Measurements from ENCODE around the gene ECE2.

ECE2 gene

GRCh38 chr3:184237211-184237610, 38.6 kb upstream of the ECE2 start:
- no peak overlapping the region for H3K4me3 ChIP-seq (ENCODE audit: low read depth, low read length)
- ChIA-PET POLR2A (interaction anchor here (1.2 kb wide), 1 partner anchor 9 kb away, joined by 4 read pairs; no protein-coding TSS in a partner anchor), CTCF (interaction anchor here (1.5 to 8.7 kb wide), 3 partner anchors 9 to 13 kb away, joined by 4 to 66 read pairs (median 5); partner anchors contain the start of genes EEF1AKMT4 and VWA5B2)
- H3K4me1 ChIP-seq (ENCODE audit: control insufficient read depth, insufficient read depth, low read length), result no peaks in the 10 kb centered on the region
- H3K36me3 ChIP-seq (ENCODE audit: control insufficient read depth in 2 of 2, insufficient read depth in 1 of 2, low read length in 2 of 2), result peaks cover 0 to 6% of the 10 kb centered on the region in 2 experiments; a peak in 1 of 3 replicates
- H3K27ac ChIP-seq (ENCODE audit: extremely low read depth, low read depth, low read length), result no peak overlapping the region
- TF ChIP-seq ZNF571 (tag by site-specific recombination; IDR thresholded peaks at IDR 0.05) (no peak), ZNF549 (tag by site-specific recombination; IDR thresholded peaks at IDR 0.05) (no peak), IKZF3 (tag by site-specific recombination; IDR thresholded peaks at IDR 0.05) (no peak), ZBTB17 (tag by site-specific recombination; IDR thresholded peaks at IDR 0.05) (no peak), ZNF16 (tag by site-specific recombination; IDR thresholded peaks at IDR 0.05; ENCODE audit: low read depth) (no peak), ZNF10 (tag by site-specific recombination; IDR thresholded peaks at IDR 0.05) (no peak), ELK4 (IDR thresholded peaks at IDR 0.05; ENCODE audit: borderline replicate concordance, low read depth, low read length) (no peak), ZBTB6 (tag by site-specific recombination; IDR thresholded peaks at IDR 0.05) (no peak), KLF7 (tag by site-specific recombination; IDR thresholded peaks at IDR 0.05; ENCODE audit: borderline replicate concordance) (no peak), ZNF362 (tag by site-specific recombination; IDR thresholded peaks at IDR 0.05) (no peak), ZNF654 (tag by site-specific recombination; IDR thresholded peaks at IDR 0.05; ENCODE audit: low read depth) (no peak), ZNF596 (tag by site-specific recombination; IDR thresholded peaks at IDR 0.05) (no peak), KLF10 (tag by site-specific recombination; IDR thresholded peaks at IDR 0.05) (no peak), PRDM1 (tag by site-specific recombination; IDR thresholded peaks at IDR 0.05) (no peak)
- no peaks in the 10 kb centered on the region for H3K9me3 ChIP-seq (ENCODE audit: control insufficient read depth, insufficient read depth, low read depth, low read length)

- ChIA-PET CTCF (interaction anchor here (0.8 to 8.7 kb wide), 3 partner anchors 9 to 12 kb away, joined by 5 to 66 read pairs (median 5); partner anchors contain the start of genes EEF1AKMT4 and VWA5B2), POLR2A (interaction anchor here (1.2 kb wide), 1 partner anchor 9 kb away, joined by 4 read pairs; no protein-coding TSS in a partner anchor)
- no peaks in the 10 kb centered on the region for H3K4me1 ChIP-seq (ENCODE audit: control insufficient read depth, insufficient read depth, low read length)
- TF ChIP-seq ZNF175 (tag by site-specific recombination; IDR thresholded peaks at IDR 0.05) (no peak), ZFHX2 (tag by site-specific recombination; conservative IDR thresholded peaks at IDR 0.05) (no peak), ZBTB8A (tag by site-specific recombination; IDR thresholded peaks at IDR 0.05) (no peak), ZNF155 (tag by site-specific recombination; IDR thresholded peaks at IDR 0.05) (no peak), ZNF404 (tag by site-specific recombination; IDR thresholded peaks at IDR 0.05) (no peak), ZNF266 (tag by site-specific recombination; IDR thresholded peaks at IDR 0.05; ENCODE audit: low read depth) (no peak), ZNF114 (tag by site-specific recombination; IDR thresholded peaks at IDR 0.05) (no peak), MYNN (tag by site-specific recombination; IDR thresholded peaks at IDR 0.05; ENCODE audit: borderline replicate concordance) (no peak), ZNF791 (tag by site-specific recombination; IDR thresholded peaks at IDR 0.05) (no peak), ZNF138 (tag by site-specific recombination; IDR thresholded peaks at IDR 0.05; ENCODE audit: borderline replicate concordance) (no peak), ZIC2 (tag by site-specific recombination; IDR thresholded peaks at IDR 0.05) (no peak), ZNF112 (tag by site-specific recombination; IDR thresholded peaks at IDR 0.05) (no peak), ZSCAN18 (tag by site-specific recombination; IDR thresholded peaks at IDR 0.05) (no peak), ZNF248 (tag by site-specific recombination; IDR thresholded peaks at IDR 0.05) (no peak), MEIS1 (CRISPR knock-in tag; IDR thresholded peaks at IDR 0.05; ENCODE audit: borderline replicate concordance) (no peak), ZNF239 (tag by site-specific recombination; IDR thresholded peaks at IDR 0.05) (no peak), HIC1 (tag by site-specific recombination; IDR thresholded peaks at IDR 0.05) (no peak)
Observed at GRCh38 chr3:184237807-184238206, 38.0 kb upstream of the ECE2 start.

More at GRCh38 chr3:184237807-184238206, 38.0 kb upstream of the ECE2 start:
- Histone ChIP-seq H3K36me3 (ENCODE audit: control insufficient read depth in 2 of 2, insufficient read depth in 1 of 2, low read length in 2 of 2) (peaks cover 0 to 12% of the 10 kb centered on the region in 2 experiments; a peak in 1 of 3 replicates), H3K27ac (ENCODE audit: extremely low read depth, low read depth, low read length) (no peak overlapping the region), H3K4me3 (ENCODE audit: low read depth, low read length) (no peak overlapping the region), H3K9me3 (ENCODE audit: control insufficient read depth, insufficient read depth, low read depth, low read length) (no peaks in the 10 kb centered on the region)

Data from HEK293 (cell line).